Trophoblast cell (in vitro differentiated cells and primary cell): ENCODE measurements around the gene CCDC197.

Source experiments
- DNase-seq, 2 donors: peaks; one replicate each; pipeline ENCODE4 v3.0.0-alpha.2; 2016
- H2AFZ ChIP-seq: 2 replicates; pipeline ENCODE4 v1.6.1; 2013; ENCODE audit warnings: low read length, moderate library complexity, mild to moderate bottlenecking; ENCODE audit not compliant: insufficient read depth, poor library complexity
- H2AK5ac ChIP-seq: 2 replicates; pipeline ENCODE4 v1.6.1; 2013; ENCODE audit warnings: mild to moderate bottlenecking, low read length
- H2BK120ac ChIP-seq: 2 replicates; pipeline ENCODE4 v1.6.1; 2013; ENCODE audit warnings: low read length, mild to moderate bottlenecking, moderate library complexity; ENCODE audit not compliant: insufficient read depth, poor library complexity
- H2BK12ac ChIP-seq: 2 replicates; pipeline ENCODE4 v1.6.1; 2013; ENCODE audit warnings: mild to moderate bottlenecking, low read length, moderate library complexity
- H2BK5ac ChIP-seq: 2 replicates; pipeline ENCODE4 v1.6.1; 2013; ENCODE audit warnings: low read length, low read depth, moderate library complexity, mild to moderate bottlenecking; ENCODE audit not compliant: poor library complexity
- H3K14ac ChIP-seq: 2 replicates; pipeline ENCODE4 v1.6.1; 2013; ENCODE audit warnings: mild to moderate bottlenecking, low read length
- H3K18ac ChIP-seq: 2 replicates; pipeline ENCODE4 v1.6.1; 2013; ENCODE audit warnings: mild to moderate bottlenecking, low read length
- H3K23ac ChIP-seq: 2 replicates; pipeline ENCODE4 v1.6.1; 2013; ENCODE audit warnings: low read length
- H3K27ac ChIP-seq: 2 replicates; pipeline ENCODE4 v1.5.1; 2013; ENCODE audit warnings: low read depth, mild to moderate bottlenecking, inconsistent platforms, low read length, moderate library complexity
- H3K27me3 ChIP-seq: 2 replicates; pipeline ENCODE4 v1.6.1; 2013; ENCODE audit warnings: inconsistent platforms, mild to moderate bottlenecking, low read length, moderate library complexity; ENCODE audit not compliant: insufficient read depth
- H3K36me3 ChIP-seq, 2 experiments: 1 replicate in 1 of 2; 2 replicates in 1 of 2; pipeline ENCODE4 v1.6.1; 2013; ENCODE audit warnings: low read length in 2 of 2, mild to moderate bottlenecking in 2 of 2, moderate library complexity in 1 of 2; ENCODE audit not compliant: insufficient read depth in 2 of 2, control insufficient read depth in 1 of 2
- H3K4ac ChIP-seq: 2 replicates; pipeline ENCODE4 v1.6.1; 2013; ENCODE audit warnings: low read depth, mild to moderate bottlenecking, low read length, moderate library complexity
- H3K4me1 ChIP-seq, 2 experiments: 1 replicate in 1 of 2; 2 replicates in 1 of 2; pipeline ENCODE4 v1.6.1; 2013; ENCODE audit warnings: low read length in 2 of 2, mild to moderate bottlenecking in 2 of 2, moderate library complexity in 1 of 2; ENCODE audit not compliant: insufficient read depth in 2 of 2, control insufficient read depth in 1 of 2
- H3K4me2 ChIP-seq: 2 replicates; pipeline ENCODE4 v1.6.1; 2013; ENCODE audit warnings: inconsistent platforms, mild to moderate bottlenecking, low read length, moderate library complexity
- H3K4me3 ChIP-seq: 2 replicates; pipeline ENCODE4 v1.5.1; 2013; ENCODE audit warnings: mild to moderate bottlenecking, low read depth, low read length, inconsistent platforms
- H3K79me1 ChIP-seq: one replicate; pipeline ENCODE4 v1.6.1; 2013; ENCODE audit warnings: low read length
- H3K79me2 ChIP-seq: 2 replicates; pipeline ENCODE4 v1.6.1; 2013; ENCODE audit warnings: low read length, mild to moderate bottlenecking; ENCODE audit not compliant: control insufficient read depth, insufficient read depth, poor library complexity
- H3K9ac ChIP-seq: 2 replicates; pipeline ENCODE4 v1.6.1; 2013; ENCODE audit warnings: mild to moderate bottlenecking, low read length
- H3K9me3 ChIP-seq: 2 replicates; pipeline ENCODE4 v1.6.1; 2013; ENCODE audit warnings: low read depth, mild to moderate bottlenecking, control low read depth, inconsistent platforms, low read length; ENCODE audit not compliant: insufficient read depth
- H4K12ac ChIP-seq: 2 replicates; pipeline ENCODE4 v1.6.1; 2013; ENCODE audit warnings: low read depth, mild to moderate bottlenecking, low read length, moderate library complexity
- H4K8ac ChIP-seq: 2 replicates; pipeline ENCODE4 v1.6.1; 2013; ENCODE audit warnings: low read depth, mild to moderate bottlenecking, low read length, moderate library complexity
- H4K91ac ChIP-seq: one replicate; pipeline ENCODE4 v1.6.1; 2013; ENCODE audit warnings: low read depth, mild to moderate bottlenecking, low read length, moderate library complexity
- WGBS: extraction: QIAGEN DNeasy Blood & Tissue Kit; methylation state at CpG from one replicate; pipeline ENCODE4 v1.1.7; 2013; ENCODE audit warnings: missing lambda C conversion rate; ENCODE audit not compliant: insufficient read length, insufficient coverage; ENCODE audit errors: extremely low coverage; 5-methylcytosine and 5-hydroxymethylcytosine counted together

The CCDC197 gene

DNA sequence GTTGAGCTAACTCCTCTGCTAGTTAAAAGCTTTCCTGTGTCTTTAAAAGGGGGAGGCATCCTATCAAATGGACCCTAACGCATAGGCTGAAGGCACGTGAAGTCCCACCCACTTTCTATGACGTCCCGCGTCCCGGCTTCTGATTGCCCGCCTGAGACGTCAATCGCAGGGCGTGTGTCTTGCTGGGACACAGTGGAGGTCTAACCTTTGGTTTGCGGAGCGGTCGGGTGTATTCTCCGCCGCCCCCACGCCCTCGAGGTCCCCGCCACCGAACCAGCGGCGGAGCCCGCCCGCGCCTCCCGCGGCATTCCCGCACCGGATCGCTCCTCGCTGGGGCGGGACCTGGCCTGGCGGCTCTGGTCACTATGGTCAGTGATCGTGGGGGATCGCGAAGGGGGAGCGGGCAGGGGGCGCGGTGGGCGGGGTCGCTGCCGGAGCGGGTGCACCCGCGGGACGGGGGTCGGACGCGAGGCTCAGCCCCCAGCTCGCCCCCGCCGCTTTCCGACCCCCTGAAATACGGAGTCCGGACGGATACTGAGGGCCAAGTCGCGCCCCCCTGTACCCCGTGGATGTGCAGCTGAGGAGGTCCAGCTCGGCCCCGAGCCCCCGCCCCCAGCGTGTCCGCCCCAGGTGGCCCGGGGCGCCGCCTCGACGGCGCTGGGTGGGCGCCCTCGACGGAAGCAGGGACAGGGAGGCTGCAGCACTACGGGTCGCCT lies 29.2 kb downstream of the CCDC197 start, which contains the start of gene OTUB2:
Gene OTUB2, plus strand, starts transcription at position 168 of the 716 bp plus-strand sequence. Its CDS starts 198 bp downstream, at position 366.
- H2AK5ac ChIP-seq = no peak within 1 kb of the TSS
- H3K4me1 ChIP-seq = peaks cover 0 to 10% of the 10 kb centered on the region in 2 experiments
- H4K8ac ChIP-seq = peak within 1 kb of the TSS; percentile 75
- peak within 1 kb of the TSS; percentile 71 for H3K4me2 ChIP-seq
- no peak within 1 kb of the TSS for H3K23ac ChIP-seq
- H4K12ac ChIP-seq = peak within 1 kb of the TSS; percentile 55
- peak within 1 kb of the TSS; percentile 83 for H3K4me3 ChIP-seq
- H2BK5ac ChIP-seq = no peak within 1 kb of the TSS
- H3K79me2 ChIP-seq = no peaks in the 10 kb centered on the region
- H3K4ac ChIP-seq = no peak within 1 kb of the TSS
- H3K18ac ChIP-seq = peak within 1 kb of the TSS; percentile 52
- H2BK120ac ChIP-seq = peak within 1 kb of the TSS; percentile 38
- H3K79me1 ChIP-seq = peaks cover 4% of the 10 kb centered on the region
- H2AFZ ChIP-seq = peak within 1 kb of the TSS; percentile 71
- H3K27ac ChIP-seq = no peak within 1 kb of the TSS
- H3K9me3 ChIP-seq = no peaks in the 10 kb centered on the region
- H3K36me3 ChIP-seq = no peaks in the 10 kb centered on the region
- no CpG with 5 or more reads among the region's 74 CpGs for WGBS
- peak within 1 kb of the TSS; percentile 82 for H4K91ac ChIP-seq
- peak; percentile 99 to 100 for DNase-seq
- H2BK12ac ChIP-seq = no peak within 1 kb of the TSS
- H3K9ac ChIP-seq = no peak within 1 kb of the TSS
- H3K27me3 ChIP-seq = no peaks in the 10 kb centered on the region
- peak within 1 kb of the TSS; percentile 33 for H3K14ac ChIP-seq

GRCh38 chr14:94026889-94027469 lies 29.9 kb downstream of the CCDC197 start:
- Histone ChIP-seq H2BK120ac (no peak overlapping the region), H3K9me3 (no peaks in the 10 kb centered on the region), H3K79me2 (no peaks in the 10 kb centered on the region), H3K4me1 (peaks cover 0 to 10% of the 10 kb centered on the region in 2 experiments), H2BK12ac (no peak overlapping the region), H3K9ac (no peak overlapping the region), H4K91ac (peak overlapping the region; percentile 37), H3K36me3 (no peaks in the 10 kb centered on the region), H4K12ac (peak overlapping the region; percentile 55), H3K27ac (no peak overlapping the region), H2BK5ac (no peak overlapping the region), H3K18ac (no peak overlapping the region), H2AFZ (peak overlapping the region; percentile 71), H4K8ac (peak overlapping the region; percentile 75), H3K4me3 (peak overlapping the region; percentile 83), H2AK5ac (no peak overlapping the region), H3K4me2 (peak overlapping the region; percentile 71), H3K14ac (no peak overlapping the region), H3K27me3 (no peaks in the 10 kb centered on the region), H3K79me1 (peaks cover 4% of the 10 kb centered on the region), H3K4ac (no peak overlapping the region), H3K23ac (no peak overlapping the region)
- no peak for DNase-seq
- no CpG with 5 or more reads among the region's 17 CpGs for WGBS

GRCh38 chr14:94027566-94028449 lies 30.7 kb downstream of the CCDC197 start:
- H3K23ac ChIP-seq = no peak overlapping the region
- no peaks in the 10 kb centered on the region for H3K9me3 ChIP-seq
- H4K91ac ChIP-seq = no peak overlapping the region
- H4K8ac ChIP-seq = no peak overlapping the region
- no peak overlapping the region for H4K12ac ChIP-seq
- no peaks in the 10 kb centered on the region for H3K36me3 ChIP-seq
- no peak overlapping the region for H3K18ac ChIP-seq
- WGBS = no CpG with 5 or more reads among the region's 14 CpGs
- H3K9ac ChIP-seq = no peak overlapping the region
- H2BK120ac ChIP-seq = no peak overlapping the region
- no peak overlapping the region for H3K4me2 ChIP-seq
- no peak overlapping the region for H3K14ac ChIP-seq
- H3K4ac ChIP-seq = no peak overlapping the region
- H3K79me1 ChIP-seq = peaks cover 1% of the 10 kb centered on the region
- H3K79me2 ChIP-seq = no peaks in the 10 kb centered on the region
- no peak overlapping the region for H2BK5ac ChIP-seq
- H2AK5ac ChIP-seq = no peak overlapping the region
- H2BK12ac ChIP-seq = no peak overlapping the region
- H3K27me3 ChIP-seq = no peaks in the 10 kb centered on the region
- DNase-seq = peak in 1 of 2 donors; percentile 9
- no peak overlapping the region for H3K4me3 ChIP-seq
- H2AFZ ChIP-seq = no peak overlapping the region
- H3K27ac ChIP-seq = no peak overlapping the region
- H3K4me1 ChIP-seq = peaks cover 0 to 9% of the 10 kb centered on the region in 2 experiments

DNA sequence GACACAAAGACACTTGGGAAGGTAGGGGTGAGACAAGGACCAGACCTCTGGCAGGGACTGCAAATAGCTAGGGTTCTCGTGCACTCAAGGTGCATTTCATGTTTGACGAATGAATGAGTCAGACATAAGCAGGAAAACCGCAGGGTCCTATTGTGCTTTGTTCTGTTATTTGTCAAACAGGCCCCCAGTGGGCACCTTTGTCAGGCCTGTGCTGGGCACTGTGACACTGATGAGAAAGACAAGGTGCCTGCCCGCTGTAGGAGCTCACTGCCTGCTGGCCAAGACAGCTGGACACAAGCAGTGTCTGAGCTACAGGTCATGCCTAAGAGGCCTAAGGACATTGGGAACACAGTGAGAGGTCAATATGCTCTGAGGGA lies 31.3 kb downstream of the CCDC197 start:
- no peak overlapping the region for H3K23ac ChIP-seq
- H3K9ac ChIP-seq = no peak overlapping the region
- peaks cover 0 to 7% of the 10 kb centered on the region in 2 experiments for H3K4me1 ChIP-seq
- H3K27me3 ChIP-seq = no peaks in the 10 kb centered on the region
- H4K12ac ChIP-seq = no peak overlapping the region
- no peak overlapping the region for H3K18ac ChIP-seq
- no peak overlapping the region for H2AK5ac ChIP-seq
- no peak overlapping the region for H2BK5ac ChIP-seq
- no peak overlapping the region for H4K91ac ChIP-seq
- no peak overlapping the region for H4K8ac ChIP-seq
- H3K79me1 ChIP-seq = peaks cover 1% of the 10 kb centered on the region
- H3K4me3 ChIP-seq = no peak overlapping the region
- no peak overlapping the region for H2BK12ac ChIP-seq
- H3K27ac ChIP-seq = no peak overlapping the region
- no peak overlapping the region for H3K4ac ChIP-seq
- H3K36me3 ChIP-seq = no peaks in the 10 kb centered on the region
- no peak overlapping the region for H2BK120ac ChIP-seq
- H3K79me2 ChIP-seq = no peaks in the 10 kb centered on the region
- WGBS = no CpG with 5 or more reads among the region's 4 CpGs
- H3K4me2 ChIP-seq = no peak overlapping the region
- no peak overlapping the region for H2AFZ ChIP-seq
- no peaks in the 10 kb centered on the region for H3K9me3 ChIP-seq
- H3K14ac ChIP-seq = no peak overlapping the region
- no peak for DNase-seq
